Smooth muscle cell (in vitro differentiated cells): ENCODE results near the gene BABAM2. TPM values are rescaled to one million over a fixed set of nuclear protein-coding genes. Genes with fewer than 3 reads are reported as not detected.

Experiments used
- DNase-seq: peaks from one replicate; lab custom pipeline; 2025; ENCODE audit not compliant: unreplicated experiment; lab: John Stamatoyannopoulos, UW
- H2AFZ ChIP-seq: fragments of 200-600 bp; sonication (generic); 2 replicates; pipeline ENCODE4 v1.6.0; 2016; ENCODE audit warnings: antibody characterized with exemption, low read depth, mild to moderate bottlenecking
- H3F3A ChIP-seq: fragments of 200-600 bp; sonication (generic); 2 replicates; pipeline ENCODE4 v1.6.0; 2017; ENCODE audit warnings: antibody characterized with exemption, low read depth
- H3K27ac ChIP-seq: fragments of 200-600 bp; sonication (generic); 2 replicates; pipeline ENCODE4 v1.5.1; 2016; ENCODE audit warnings: low read depth, mild to moderate bottlenecking
- H3K27me3 ChIP-seq: fragments of 200-600 bp; sonication (generic); 2 replicates; pipeline ENCODE4 v1.6.1; 2016; ENCODE audit warnings: low read depth, mild to moderate bottlenecking
- H3K36me3 ChIP-seq: fragments of 200-600 bp; sonication (generic); 2 replicates; pipeline ENCODE4 v1.5.1; 2016; ENCODE audit warnings: low read depth
- H3K4me1 ChIP-seq: fragments of 200-600 bp; sonication (generic); 2 replicates; pipeline ENCODE4 v1.5.1; 2016; ENCODE audit warnings: low read depth
- H3K4me2 ChIP-seq: fragments of 200-600 bp; sonication (generic); 2 replicates; pipeline ENCODE4 v1.6.0; 2016; ENCODE audit warnings: mild to moderate bottlenecking
- H3K4me3 ChIP-seq: fragments of 200-600 bp; sonication (generic); 2 replicates; pipeline ENCODE4 v1.5.1; 2016; ENCODE audit warnings: mild to moderate bottlenecking
- H3K79me2 ChIP-seq: fragments of 200-600 bp; sonication (generic); 2 replicates; pipeline ENCODE4 v1.6.0; 2016; ENCODE audit warnings: low read depth, mild to moderate bottlenecking
- H3K9ac ChIP-seq: fragments of 200-600 bp; sonication (generic); 2 replicates; pipeline ENCODE4 v1.6.0; 2016; ENCODE audit warnings: low read depth
- H3K9me3 ChIP-seq: fragments of 200-600 bp; sonication (generic); replicated peaks from 2 replicates; pipeline ENCODE4 v1.5.1; 2016; ENCODE audit warnings: low read depth
- H4K20me1 ChIP-seq: fragments of 200-600 bp; sonication (generic); 2 replicates; pipeline ENCODE4 v1.6.0; 2016; ENCODE audit warnings: low read depth
- WGBS: methylation state at CpG from one replicate; pipeline ENCODE4 v1.1.7; 2016; ENCODE audit warnings: low lambda C conversion rate; 5-methylcytosine and 5-hydroxymethylcytosine counted together
- polyA plus RNA-seq: library from polyadenylated mRNA; unstranded; fragments of >200 nt; fragmentation: Nextera tagmentation; extraction: Ambion mirVana; gene quantifications from 2 replicates; pipeline ENCODE4 v1.2.1, GENCODE V29; 2016
- total RNA-seq: library from RNA; depleted of rRNA; stranded (reverse); fragments of >200 nt; gene quantifications from 2 replicates; pipeline ENCODE4 v1.2.3, GENCODE V29; 2014
- TF ChIP-seq, protein P1 (sequence below): fragments of 200-600 bp; sonication (generic); IDR thresholded peaks from 2 replicates; pipeline ENCODE4 v1.5.1; 2017; ENCODE audit warnings: borderline replicate concordance, mild to moderate bottlenecking, antibody characterized with exemption; ENCODE audit not compliant: insufficient read depth, poor library complexity, severe bottlenecking

BABAM2 gene
- total and polyA plus RNA-seq, 2 experiments from 2014 or later = 26.5 to 29.1 TPM

DNA sequence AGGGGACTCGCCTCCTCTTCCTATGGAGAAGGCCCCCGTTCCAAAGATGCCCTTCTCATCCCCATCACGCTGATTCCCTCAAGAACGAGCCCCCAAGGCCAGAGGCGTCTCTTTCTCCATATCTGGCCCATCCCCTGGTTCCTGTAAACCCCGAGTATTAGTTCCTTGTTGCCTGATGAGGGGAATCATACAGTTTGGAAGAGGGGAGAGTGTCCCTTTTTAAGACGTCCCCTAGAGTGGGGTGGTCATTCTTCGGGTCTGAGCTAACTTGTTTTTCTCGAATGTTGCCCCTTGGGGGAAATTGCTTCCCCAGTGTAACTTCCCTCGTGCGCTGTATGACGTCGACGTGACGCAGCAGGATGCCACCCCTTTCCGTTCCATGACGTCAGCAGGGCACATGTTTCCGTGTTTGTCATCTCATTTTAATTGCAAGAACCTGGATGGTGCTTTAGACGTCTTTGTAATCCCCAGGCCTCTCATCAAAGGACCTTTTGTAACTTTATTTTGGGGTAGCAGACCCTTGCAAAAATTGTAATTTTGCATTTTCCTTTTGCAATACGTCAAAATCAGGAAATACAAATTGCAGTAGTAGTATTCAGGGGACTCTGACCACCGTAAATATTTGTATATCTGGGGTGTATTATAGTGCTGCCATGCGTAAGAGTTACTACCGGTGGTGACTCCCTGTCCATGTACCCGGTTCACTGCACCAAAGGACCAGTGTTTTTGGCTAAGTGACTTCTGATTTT, 569 bp downstream of the BABAM2 start:
- 26% methylated on average over 24 of the region's 24 CpGs for WGBS
- TF ChIP-seq, protein P1, sequence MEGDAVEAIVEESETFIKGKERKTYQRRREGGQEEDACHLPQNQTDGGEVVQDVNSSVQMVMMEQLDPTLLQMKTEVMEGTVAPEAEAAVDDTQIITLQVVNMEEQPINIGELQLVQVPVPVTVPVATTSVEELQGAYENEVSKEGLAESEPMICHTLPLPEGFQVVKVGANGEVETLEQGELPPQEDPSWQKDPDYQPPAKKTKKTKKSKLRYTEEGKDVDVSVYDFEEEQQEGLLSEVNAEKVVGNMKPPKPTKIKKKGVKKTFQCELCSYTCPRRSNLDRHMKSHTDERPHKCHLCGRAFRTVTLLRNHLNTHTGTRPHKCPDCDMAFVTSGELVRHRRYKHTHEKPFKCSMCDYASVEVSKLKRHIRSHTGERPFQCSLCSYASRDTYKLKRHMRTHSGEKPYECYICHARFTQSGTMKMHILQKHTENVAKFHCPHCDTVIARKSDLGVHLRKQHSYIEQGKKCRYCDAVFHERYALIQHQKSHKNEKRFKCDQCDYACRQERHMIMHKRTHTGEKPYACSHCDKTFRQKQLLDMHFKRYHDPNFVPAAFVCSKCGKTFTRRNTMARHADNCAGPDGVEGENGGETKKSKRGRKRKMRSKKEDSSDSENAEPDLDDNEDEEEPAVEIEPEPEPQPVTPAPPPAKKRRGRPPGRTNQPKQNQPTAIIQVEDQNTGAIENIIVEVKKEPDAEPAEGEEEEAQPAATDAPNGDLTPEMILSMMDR = no peak

DNA sequence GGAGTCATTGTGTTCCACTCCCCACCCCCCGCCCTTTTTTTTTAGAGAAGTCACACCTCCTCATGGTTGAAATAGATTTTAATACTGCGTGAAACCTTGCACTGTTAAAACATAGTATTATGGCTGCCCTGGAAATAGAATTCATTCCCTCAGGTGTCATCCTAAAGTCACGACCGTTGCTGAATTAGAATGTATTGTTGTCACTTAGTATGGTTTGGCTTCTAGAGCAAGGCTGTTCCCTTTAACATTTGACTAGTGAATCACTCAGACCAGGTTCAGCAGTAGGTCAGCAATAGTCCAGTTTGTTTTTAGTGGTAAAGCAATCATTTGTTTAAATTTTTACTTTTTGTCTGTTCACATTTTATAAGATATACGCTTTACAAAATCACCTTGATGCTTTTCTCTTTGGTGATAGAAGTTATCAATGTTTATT, 1.2 kb downstream of the BABAM2 start:
- Histone ChIP-seq H3K27ac (no peak overlapping the region), H4K20me1 (no peaks in the 10 kb centered on the region), H3K4me1 (peaks cover 6% of the 10 kb centered on the region), H3K4me3 (peak overlapping the region; percentile 68), H3K9ac (no peak overlapping the region), H3K36me3 (no peaks in the 10 kb centered on the region), H2AFZ (no peak overlapping the region), H3K79me2 (peaks cover 21% of the 10 kb centered on the region), H3K27me3 (no peaks in the 10 kb centered on the region), H3K9me3 (no peaks in the 10 kb centered on the region), H3K4me2 (peak overlapping the region; percentile 86), H3F3A (peaks cover 5% of the 10 kb centered on the region)
- no peak for DNase-seq
- WGBS = 88% methylated on average over 5 of the region's 5 CpGs
- TF ChIP-seq, protein P1 = no peak

More for the DNA sequence above, 569 bp downstream of the BABAM2 start:
- peaks cover 5% of the 10 kb centered on the region for H3F3A ChIP-seq
- H3K4me2 ChIP-seq = peak overlapping the region; percentile 86
- H4K20me1 ChIP-seq = no peaks in the 10 kb centered on the region
- peak overlapping the region; percentile 99 for H2AFZ ChIP-seq
- peak overlapping the region; percentile 92 for H3K9ac ChIP-seq
- no peaks in the 10 kb centered on the region for H3K36me3 ChIP-seq
- H3K27me3 ChIP-seq = no peaks in the 10 kb centered on the region
- H3K9me3 ChIP-seq = no peaks in the 10 kb centered on the region
- peaks cover 6% of the 10 kb centered on the region for H3K4me1 ChIP-seq
- no peak for DNase-seq
- H3K4me3 ChIP-seq = peak overlapping the region; percentile 68
- peaks cover 21% of the 10 kb centered on the region for H3K79me2 ChIP-seq
- peak overlapping the region; percentile 84 for H3K27ac ChIP-seq

DNA sequence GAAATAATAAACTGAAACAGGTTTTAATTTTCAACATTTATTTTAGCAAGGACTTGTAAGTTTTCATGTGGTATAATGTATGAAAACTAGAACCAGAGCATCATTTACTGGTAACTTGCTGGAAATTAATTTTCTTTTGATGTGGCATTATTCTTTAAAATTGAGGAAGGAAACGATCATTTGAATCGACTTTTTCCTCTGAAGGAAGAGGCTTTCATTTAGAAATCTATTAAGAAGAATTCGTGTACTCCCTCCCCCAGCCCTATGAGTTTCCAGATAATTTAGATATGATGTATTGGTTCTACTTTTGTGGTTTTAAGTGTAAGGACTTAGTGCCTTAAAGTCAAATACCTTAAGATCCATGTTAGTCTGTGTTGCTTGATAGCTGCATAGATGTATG, 2.5 kb downstream of the BABAM2 start:
- Histone ChIP-seq H3K36me3 (peaks cover under 1% of the 10 kb centered on the region), H3K4me2 (no peak overlapping the region), H3K9me3 (no peaks in the 10 kb centered on the region), H3K4me1 (peaks cover 6% of the 10 kb centered on the region), H3K27ac (no peak overlapping the region), H2AFZ (no peak overlapping the region), H3K4me3 (no peak overlapping the region), H3K9ac (no peak overlapping the region), H4K20me1 (no peaks in the 10 kb centered on the region), H3K79me2 (peaks cover 21% of the 10 kb centered on the region), H3K27me3 (no peaks in the 10 kb centered on the region), H3F3A (peaks cover 5% of the 10 kb centered on the region)
- 95% methylated on average over 3 of the region's 3 CpGs for WGBS
- DNase-seq = no peak
- TF ChIP-seq, protein P1 = no peak

DNA sequence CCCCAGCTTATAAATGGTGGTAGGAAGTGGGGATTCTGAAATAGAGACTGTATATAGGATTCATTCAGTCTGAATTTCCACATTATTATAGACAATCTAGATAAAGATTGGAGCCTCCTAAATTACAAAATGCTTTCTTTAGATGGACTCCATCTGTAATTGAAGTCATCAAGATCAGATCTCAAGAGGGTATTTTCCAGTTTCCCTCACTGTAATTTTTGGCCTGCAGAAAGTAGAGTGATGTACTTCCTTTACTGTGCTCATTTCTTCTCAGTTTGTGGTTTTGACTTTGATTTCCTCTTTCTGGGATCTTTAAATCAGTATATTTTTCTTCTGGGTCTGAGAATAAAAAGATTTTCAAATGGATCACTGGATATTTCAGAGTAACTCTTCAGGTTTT, 7.2 kb downstream of the BABAM2 start:
- no peak overlapping the region for H3K4me2 ChIP-seq
- no peaks in the 10 kb centered on the region for H3K9me3 ChIP-seq

More for the DNA sequence above, 7.2 kb downstream of the BABAM2 start:
- Histone ChIP-seq H3K27ac (no peak overlapping the region), H3F3A (peaks cover 5% of the 10 kb centered on the region), H3K27me3 (no peaks in the 10 kb centered on the region), H3K79me2 (peaks cover 19% of the 10 kb centered on the region), H3K4me3 (no peak overlapping the region), H3K4me1 (no peaks in the 10 kb centered on the region), H2AFZ (no peak overlapping the region), H3K36me3 (peaks cover 6% of the 10 kb centered on the region), H4K20me1 (no peaks in the 10 kb centered on the region), H3K9ac (no peak overlapping the region)
- TF ChIP-seq, protein P1 = no peak
- no peak for DNase-seq
